ENCODE data around the gene YPEL5.

GRCh38 chr2:30150786-30151185 is 4.0 kb downstream of the YPEL5 start:
- TF ChIP-seq CTCF (optimal IDR thresholded peaks at IDR 0.05 in 1 of 3, IDR thresholded peaks at IDR 0.05 in 1 of 3, conservative IDR thresholded peaks at IDR 0.05 in 1 of 3; ENCODE audit: extremely low read depth in 1 of 3, insufficient read depth in 2 of 3, low read length in 3 of 3) (no peak), EZH2 (IDR thresholded peaks at IDR 0.05; ENCODE audit: low read length) (no peak)

Measured in keratinocyte (primary cell).